ENCODE measurements around the gene FAM53B.

The FAM53B gene

DNA sequence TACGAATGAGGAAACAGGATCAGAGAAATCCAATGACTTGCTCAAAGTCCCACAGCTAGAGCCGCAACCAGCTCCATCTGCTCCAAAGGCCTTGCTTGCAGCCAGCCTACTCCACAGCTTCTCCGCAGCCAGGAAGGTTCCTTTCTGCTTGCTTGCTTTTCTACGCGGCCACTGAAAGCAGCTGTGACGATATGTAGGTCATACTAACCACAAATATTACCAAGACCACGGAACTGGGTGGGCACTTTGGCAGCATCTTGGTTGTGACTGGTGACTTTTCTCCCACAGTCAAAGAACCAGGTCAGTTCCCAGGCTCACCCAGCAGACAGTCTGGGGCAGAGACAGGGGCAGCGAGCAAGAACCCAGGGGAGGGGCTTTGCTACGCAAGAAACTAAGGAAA lies 86.4 kb downstream of the FAM53B start:
- DNase-seq (ENCODE audit: low read depth): no peak
- no peak overlapping the region for H3K4me3 ChIP-seq (ENCODE audit: low read depth, low read length)
- TF ChIP-seq, protein P1, sequence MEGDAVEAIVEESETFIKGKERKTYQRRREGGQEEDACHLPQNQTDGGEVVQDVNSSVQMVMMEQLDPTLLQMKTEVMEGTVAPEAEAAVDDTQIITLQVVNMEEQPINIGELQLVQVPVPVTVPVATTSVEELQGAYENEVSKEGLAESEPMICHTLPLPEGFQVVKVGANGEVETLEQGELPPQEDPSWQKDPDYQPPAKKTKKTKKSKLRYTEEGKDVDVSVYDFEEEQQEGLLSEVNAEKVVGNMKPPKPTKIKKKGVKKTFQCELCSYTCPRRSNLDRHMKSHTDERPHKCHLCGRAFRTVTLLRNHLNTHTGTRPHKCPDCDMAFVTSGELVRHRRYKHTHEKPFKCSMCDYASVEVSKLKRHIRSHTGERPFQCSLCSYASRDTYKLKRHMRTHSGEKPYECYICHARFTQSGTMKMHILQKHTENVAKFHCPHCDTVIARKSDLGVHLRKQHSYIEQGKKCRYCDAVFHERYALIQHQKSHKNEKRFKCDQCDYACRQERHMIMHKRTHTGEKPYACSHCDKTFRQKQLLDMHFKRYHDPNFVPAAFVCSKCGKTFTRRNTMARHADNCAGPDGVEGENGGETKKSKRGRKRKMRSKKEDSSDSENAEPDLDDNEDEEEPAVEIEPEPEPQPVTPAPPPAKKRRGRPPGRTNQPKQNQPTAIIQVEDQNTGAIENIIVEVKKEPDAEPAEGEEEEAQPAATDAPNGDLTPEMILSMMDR (IDR thresholded peaks at IDR 0.05; ENCODE audit: low read depth, low read length, missing control alignments): no peak

DNA sequence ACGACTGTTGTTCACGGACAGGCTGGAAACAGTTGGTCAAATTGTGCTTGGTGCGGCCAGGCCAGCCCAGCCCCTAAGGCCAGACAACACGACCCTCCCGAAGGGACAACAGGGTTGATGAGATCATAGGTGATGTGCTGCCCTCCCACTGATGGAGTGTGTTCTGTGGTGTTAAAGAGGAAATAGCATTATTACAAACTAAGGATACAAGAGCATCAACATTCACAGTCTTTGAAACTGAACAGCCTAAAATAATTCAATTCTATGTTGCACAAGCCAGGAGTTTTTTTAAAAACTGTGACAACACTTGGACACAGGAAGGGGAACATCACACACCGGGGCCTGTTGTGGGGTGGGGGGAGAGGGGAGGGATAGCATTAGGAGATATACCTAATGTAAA lies 87.6 kb downstream of the FAM53B start:
- TF ChIP-seq, protein P1 (IDR thresholded peaks at IDR 0.05; ENCODE audit: low read depth, low read length, missing control alignments): no peak
- no peak overlapping the region for H3K4me3 ChIP-seq (ENCODE audit: low read depth, low read length)
- no peak for DNase-seq (ENCODE audit: low read depth)

DNA sequence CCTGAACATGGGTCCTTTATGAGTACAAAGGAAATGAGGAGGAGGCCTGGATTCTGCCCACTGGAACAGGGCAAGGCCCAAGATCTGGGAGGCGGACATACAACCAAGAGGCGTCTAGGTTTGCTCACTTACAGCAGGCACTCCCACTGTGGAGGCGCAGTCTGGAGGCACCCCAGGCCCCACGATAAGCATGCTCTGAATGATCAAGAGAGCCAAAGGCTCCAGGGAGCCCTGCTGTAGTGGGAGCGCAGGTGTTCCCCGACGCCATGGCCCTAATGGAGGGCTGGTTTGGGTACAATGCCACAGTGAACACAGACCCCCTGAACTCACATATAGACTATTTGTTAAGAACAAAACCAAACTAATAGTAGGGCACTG lies 88.1 kb downstream of the FAM53B start:
- no peak overlapping the region for H3K4me3 ChIP-seq (ENCODE audit: low read depth, low read length)
- TF ChIP-seq, protein P1 (IDR thresholded peaks at IDR 0.05; ENCODE audit: low read depth, low read length, missing control alignments): no peak
- DNase-seq (ENCODE audit: low read depth): no peak

DNA sequence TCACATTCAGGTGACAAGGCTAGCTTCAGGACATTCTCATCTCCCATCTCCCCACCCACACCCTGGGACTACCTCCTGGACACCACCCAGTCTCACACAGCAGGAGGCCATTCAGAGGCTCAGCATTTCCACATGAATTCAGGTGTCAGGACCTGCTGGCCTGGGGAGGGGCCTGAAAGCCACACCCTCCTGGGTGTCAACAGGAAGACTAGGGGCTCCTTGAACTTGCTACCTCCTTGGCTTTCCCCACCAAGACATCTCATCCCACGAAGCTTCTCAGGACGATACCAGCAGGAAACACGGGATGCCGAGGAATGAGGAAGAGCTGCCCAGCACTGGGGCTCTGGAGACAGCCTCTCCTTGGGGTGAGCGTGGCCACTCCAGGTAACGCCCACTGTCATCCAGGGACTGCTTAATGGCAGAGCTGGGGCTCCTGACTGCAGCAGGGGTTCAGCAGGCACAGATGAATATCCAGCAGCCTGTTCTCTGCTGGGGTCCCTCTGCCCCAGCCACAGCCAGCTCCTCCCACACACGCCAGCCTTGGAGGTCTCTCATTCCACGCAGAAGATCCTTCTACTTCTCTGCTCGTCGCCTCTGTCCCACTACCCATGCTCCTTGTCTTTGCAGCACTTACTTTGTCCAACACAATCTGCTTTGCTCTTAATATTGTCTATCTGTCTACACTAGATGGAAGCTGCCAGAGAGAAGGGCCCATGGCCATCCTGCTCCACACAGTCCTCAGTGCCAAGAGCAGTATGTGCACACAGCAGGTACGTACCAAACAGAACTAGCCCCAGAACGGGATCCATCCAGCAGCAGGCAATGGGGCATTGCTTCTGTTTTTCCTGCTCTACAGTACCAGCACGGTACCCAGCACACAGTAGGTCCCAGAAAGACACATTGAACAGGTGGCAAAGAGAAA lies 88.7 kb downstream of the FAM53B start:
- no peak overlapping the region for H3K4me3 ChIP-seq (ENCODE audit: low read depth, low read length)
- no peak for DNase-seq (ENCODE audit: low read depth)
- TF ChIP-seq, protein P1 (IDR thresholded peaks at IDR 0.05; ENCODE audit: low read depth, low read length, missing control alignments): no peak

DNA sequence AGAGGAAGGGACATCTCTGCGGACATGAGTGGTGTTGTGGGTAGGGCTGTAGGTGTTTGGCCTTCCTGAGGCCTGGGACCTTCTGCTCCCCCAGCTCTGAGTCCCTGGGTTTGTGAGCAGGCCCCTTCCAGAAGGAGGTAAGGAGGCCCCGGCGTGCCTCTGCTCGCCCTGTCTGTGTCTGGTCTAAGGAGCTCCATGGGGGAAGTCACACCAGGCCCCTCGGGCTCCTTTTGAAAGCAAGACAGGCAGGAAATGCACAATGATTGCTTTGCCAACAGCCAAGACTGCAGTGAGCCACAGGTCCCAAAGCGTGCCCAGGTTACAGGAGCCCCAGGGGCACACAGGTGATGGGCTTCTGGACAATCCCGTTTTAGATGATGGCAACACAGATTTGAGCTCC lies 89.5 kb downstream of the FAM53B start:
- no peak for DNase-seq (ENCODE audit: low read depth)
- TF ChIP-seq, protein P1 (IDR thresholded peaks at IDR 0.05; ENCODE audit: low read depth, low read length, missing control alignments): no peak
- no peak overlapping the region for H3K4me3 ChIP-seq (ENCODE audit: low read depth, low read length)

DNA sequence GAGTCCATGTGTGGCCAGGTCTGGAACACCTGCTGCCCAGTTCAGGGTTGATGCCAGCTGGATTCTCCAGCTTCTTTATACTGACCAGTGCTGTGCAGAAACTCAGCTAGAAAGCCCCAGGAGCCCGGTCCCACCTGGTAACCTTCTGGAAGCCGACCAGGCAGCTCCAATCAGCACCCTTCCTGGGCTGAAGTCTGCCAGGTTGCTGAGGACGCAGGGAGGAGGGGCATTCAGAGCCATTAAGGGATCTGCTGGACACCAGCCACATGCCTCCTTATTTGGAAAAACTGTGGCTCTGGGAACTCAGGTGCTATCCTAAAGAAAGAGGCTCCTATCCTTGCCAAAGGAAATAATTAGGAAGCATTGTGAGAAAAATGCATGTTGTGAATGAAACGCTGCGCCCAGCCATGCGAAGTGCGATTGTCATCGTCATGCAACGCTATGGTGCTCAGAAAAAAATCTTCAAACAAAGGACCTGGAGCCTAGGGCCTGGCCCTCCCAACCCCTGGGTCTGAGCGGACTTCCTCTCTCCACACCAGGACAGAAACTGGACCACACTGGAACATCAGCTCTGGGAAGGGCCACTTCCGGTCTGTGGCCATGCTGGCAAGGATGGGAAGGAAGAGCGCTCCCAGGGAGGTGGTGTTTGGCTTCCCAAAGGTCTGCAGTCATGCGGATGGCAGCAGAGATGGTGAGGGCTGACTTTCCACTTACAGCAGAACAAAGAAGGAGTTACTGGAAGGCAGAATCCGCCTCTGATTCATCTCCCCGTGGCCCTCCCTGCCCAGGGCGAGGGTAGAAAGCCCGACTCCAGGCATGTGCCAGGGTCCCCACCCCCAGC lies 90.1 kb downstream of the FAM53B start:
- H3K4me3 ChIP-seq (ENCODE audit: low read depth, low read length): no peak overlapping the region
- TF ChIP-seq, protein P1 (IDR thresholded peaks at IDR 0.05; ENCODE audit: low read depth, low read length, missing control alignments): no peak
- no peak for DNase-seq (ENCODE audit: low read depth)

Data from GM12864 (cell line).